Ishikawa (cell line): ENCODE measurements around the gene GPR78.

Experiments
- CEBPB ChIP-seq: IDR thresholded peaks from 2 replicates; pipeline ENCODE4 v1.6.1; 2012
- CREB1 ChIP-seq: IDR thresholded peaks from 2 replicates; pipeline ENCODE4 v1.6.1; 2012; ENCODE audit warnings: low read depth
- EGR1 ChIP-seq: IDR thresholded peaks from 2 replicates; pipeline ENCODE4 v1.6.1; 2012
- EP300 ChIP-seq: IDR thresholded peaks from 2 replicates; pipeline ENCODE4 v1.6.1; 2012; ENCODE audit warnings: borderline replicate concordance
- FOXM1 ChIP-seq: IDR thresholded peaks from 2 replicates; pipeline ENCODE4 v1.6.1; 2012; ENCODE audit warnings: low read depth, borderline replicate concordance
- RAD21 ChIP-seq: IDR thresholded peaks from 2 replicates; pipeline ENCODE4 v1.6.1; 2012; ENCODE audit warnings: low read depth
- TAF1 ChIP-seq: IDR thresholded peaks from 2 replicates; pipeline ENCODE4 v1.6.1; 2012; ENCODE audit warnings: low read depth, mild to moderate bottlenecking
- TCF12 ChIP-seq: IDR thresholded peaks from 2 replicates; pipeline ENCODE4 v1.6.1; 2012; ENCODE audit warnings: low read depth
- TEAD4 ChIP-seq: IDR thresholded peaks from 2 replicates; pipeline ENCODE4 v1.6.1; 2012
- YY1 ChIP-seq: IDR thresholded peaks from 2 replicates; pipeline ENCODE4 v1.6.1; 2012; ENCODE audit warnings: low read depth
- ZBTB7A ChIP-seq: IDR thresholded peaks from 2 replicates; pipeline ENCODE4 v1.6.1; 2012; ENCODE audit warnings: low read depth
- TF ChIP-seq, protein P1 (sequence below): IDR thresholded peaks from 2 replicates; pipeline ENCODE4 v1.6.1; 2012
- TF ChIP-seq, protein P2 (sequence below): IDR thresholded peaks from 2 replicates; pipeline ENCODE4 v1.6.1; 2012
- TF ChIP-seq, protein P3 (sequence below): IDR thresholded peaks from 2 replicates; pipeline ENCODE4 v1.6.1; 2012; ENCODE audit warnings: low read depth, mild to moderate bottlenecking

GPR78 gene

DNA sequence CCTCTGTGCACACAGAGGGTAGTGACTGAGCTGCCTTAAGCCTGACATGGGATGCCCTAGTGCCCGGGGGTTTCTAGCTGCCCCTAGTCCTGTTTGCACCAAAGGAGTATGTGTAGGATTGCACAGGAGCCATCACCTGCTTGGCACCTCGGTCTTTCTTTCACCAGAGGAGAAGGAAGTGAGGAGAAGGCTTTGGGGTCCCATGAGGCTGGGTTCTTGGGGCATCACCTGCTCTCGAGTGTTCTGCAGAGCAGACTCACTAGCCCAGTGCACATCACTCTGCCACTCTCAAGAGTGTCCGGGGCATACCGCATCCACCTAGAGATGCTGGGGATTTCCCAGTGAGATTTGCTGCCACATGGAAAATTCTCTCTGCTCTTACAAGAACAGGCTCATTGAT is 40.5 kb upstream of the GPR78 start:
- TF ChIP-seq CREB1 (no peak), RAD21 (no peak), EGR1 (no peak), FOXM1 (no peak), CEBPB (no peak), YY1 (no peak)
- TF ChIP-seq, protein P1, sequence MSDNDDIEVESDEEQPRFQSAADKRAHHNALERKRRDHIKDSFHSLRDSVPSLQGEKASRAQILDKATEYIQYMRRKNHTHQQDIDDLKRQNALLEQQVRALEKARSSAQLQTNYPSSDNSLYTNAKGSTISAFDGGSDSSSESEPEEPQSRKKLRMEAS: no peak

DNA sequence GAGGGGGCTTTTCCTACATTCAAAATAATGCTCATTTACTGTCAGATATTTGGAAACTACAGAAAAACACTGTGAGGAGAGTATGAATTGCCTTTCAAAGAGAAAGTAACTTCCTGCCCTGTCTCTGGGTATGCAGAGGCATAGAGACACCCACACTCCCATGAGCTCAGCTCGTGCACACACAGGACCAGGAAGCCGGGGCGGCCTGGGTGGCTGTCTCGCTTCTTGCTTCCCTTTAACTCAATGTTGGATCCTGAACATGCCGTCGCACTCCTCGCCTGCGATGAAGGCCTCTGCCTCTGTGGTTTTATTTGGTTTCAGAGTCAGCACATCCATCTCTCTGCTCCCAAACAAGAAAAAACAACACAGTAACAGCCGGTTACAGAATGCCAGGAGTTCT is 40.1 kb upstream of the GPR78 start:
- no peak for TF ChIP-seq EP300
- TF ChIP-seq, protein P2, sequence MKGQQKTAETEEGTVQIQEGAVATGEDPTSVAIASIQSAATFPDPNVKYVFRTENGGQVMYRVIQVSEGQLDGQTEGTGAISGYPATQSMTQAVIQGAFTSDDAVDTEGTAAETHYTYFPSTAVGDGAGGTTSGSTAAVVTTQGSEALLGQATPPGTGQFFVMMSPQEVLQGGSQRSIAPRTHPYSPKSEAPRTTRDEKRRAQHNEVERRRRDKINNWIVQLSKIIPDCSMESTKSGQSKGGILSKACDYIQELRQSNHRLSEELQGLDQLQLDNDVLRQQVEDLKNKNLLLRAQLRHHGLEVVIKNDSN: no peak
- TF ChIP-seq, protein P3, sequence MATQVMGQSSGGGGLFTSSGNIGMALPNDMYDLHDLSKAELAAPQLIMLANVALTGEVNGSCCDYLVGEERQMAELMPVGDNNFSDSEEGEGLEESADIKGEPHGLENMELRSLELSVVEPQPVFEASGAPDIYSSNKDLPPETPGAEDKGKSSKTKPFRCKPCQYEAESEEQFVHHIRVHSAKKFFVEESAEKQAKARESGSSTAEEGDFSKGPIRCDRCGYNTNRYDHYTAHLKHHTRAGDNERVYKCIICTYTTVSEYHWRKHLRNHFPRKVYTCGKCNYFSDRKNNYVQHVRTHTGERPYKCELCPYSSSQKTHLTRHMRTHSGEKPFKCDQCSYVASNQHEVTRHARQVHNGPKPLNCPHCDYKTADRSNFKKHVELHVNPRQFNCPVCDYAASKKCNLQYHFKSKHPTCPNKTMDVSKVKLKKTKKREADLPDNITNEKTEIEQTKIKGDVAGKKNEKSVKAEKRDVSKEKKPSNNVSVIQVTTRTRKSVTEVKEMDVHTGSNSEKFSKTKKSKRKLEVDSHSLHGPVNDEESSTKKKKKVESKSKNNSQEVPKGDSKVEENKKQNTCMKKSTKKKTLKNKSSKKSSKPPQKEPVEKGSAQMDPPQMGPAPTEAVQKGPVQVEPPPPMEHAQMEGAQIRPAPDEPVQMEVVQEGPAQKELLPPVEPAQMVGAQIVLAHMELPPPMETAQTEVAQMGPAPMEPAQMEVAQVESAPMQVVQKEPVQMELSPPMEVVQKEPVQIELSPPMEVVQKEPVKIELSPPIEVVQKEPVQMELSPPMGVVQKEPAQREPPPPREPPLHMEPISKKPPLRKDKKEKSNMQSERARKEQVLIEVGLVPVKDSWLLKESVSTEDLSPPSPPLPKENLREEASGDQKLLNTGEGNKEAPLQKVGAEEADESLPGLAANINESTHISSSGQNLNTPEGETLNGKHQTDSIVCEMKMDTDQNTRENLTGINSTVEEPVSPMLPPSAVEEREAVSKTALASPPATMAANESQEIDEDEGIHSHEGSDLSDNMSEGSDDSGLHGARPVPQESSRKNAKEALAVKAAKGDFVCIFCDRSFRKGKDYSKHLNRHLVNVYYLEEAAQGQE: no peak
- no peak for TF ChIP-seq CEBPB
- TF ChIP-seq TEAD4: no peak
- TF ChIP-seq CREB1: no peak
- no peak for TF ChIP-seq ZBTB7A
- TF ChIP-seq TCF12: no peak
- TF ChIP-seq, protein P1: no peak
- TF ChIP-seq EGR1: no peak
- no peak for TF ChIP-seq TAF1
- no peak for TF ChIP-seq YY1

DNA sequence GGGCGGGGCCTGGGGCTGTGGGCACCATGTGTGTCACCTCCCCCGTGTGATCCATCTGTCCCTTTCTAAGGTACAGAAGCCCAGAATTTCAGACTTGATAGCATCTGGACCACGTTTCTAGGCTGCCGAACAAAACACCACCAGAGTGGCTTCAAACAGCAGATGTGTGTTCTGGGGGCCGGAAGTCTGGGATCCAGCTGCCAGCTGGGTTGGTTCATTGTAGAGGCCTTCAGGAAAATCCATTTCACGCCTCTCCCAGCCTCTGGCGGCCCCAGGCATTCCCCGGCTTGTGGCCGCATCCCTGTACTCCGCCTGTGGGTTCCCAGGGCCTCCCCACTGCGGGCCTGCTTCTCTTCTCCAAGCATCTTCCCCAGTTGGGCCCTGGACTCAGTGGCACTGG is 39.6 kb upstream of the GPR78 start:
- no peak for TF ChIP-seq CEBPB
- TF ChIP-seq, protein P1: no peak
- no peak for TF ChIP-seq TEAD4
- TF ChIP-seq, protein P3: no peak
- TF ChIP-seq ZBTB7A: no peak

DNA sequence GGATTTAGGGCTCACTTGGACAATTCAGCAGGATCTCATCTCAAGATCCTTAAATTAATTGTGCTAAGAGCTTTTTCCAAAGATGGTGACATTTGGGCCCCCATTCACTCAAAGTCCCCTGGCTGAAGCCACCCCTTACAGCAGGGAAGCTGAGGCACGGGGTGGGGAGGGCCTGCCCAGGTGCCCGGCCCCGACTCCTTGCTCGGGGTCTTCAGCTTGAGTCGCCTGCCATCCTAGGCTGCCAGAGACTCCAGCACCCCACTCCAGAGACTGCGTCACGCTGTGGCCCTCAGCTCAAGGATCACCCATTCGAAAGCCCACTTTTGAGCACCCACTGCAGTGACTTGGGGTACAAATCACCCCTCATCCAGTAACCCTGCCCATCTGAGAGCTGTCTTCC is 39.2 kb upstream of the GPR78 start:
- TF ChIP-seq, protein P1: no peak
- no peak for TF ChIP-seq TCF12

DNA sequence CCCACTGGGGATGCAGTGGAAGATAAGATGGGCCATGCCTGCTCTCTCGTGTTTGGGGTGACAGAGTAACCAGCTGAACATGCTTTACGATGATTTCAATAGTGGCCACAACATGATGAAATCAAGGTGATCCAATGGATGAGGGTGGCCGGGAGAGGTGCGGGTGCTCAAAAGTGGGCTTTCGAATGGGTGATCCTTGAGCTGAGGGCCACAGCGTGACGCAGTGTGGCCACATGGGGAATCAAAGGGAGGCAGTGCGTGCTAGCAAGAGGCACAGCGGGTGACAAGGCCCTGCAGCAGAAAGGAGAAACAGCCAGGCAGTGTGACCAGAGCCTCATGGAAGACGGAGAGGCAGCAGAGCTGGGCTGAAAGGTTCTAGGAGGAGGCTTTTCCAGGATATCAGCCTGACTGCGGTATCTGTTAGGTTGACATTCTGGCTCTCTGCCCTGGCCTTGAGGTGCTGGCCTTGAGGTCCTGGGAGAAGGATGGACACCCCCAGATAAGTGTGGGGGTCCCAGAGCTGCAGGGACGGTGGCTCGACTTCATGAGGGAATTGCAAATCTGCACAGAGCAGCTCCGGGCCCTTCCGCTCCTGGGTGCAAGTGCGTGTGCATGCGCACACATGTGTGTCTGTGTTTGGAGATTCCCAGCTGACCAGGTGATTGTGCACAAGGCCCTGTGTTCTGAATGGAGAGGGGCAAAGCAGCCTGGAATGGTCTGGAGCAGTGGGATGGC is 38.0 kb upstream of the GPR78 start:
- TF ChIP-seq TCF12 (no peak), ZBTB7A (no peak), CEBPB (no peak), EP300 (no peak), TAF1 (no peak)
- TF ChIP-seq, protein P3: no peak
- TF ChIP-seq, protein P1: no peak
